HG03520 (cell line): Measurements from ENCODE around the gene CACNA1H.

Experiments used
- ATAC-seq: cut with Tn5 transposase; IDR thresholded peaks from one replicate; pipeline ENCODE4 v1.9.1; 2021; ENCODE audit warnings: mild to moderate bottlenecking, moderate library complexity; ENCODE audit not compliant: unreplicated experiment

Gene CACNA1H

GRCh38 chr16:1140582-1141162 is 12.2 kb upstream of the CACNA1H start:
- no peak for ATAC-seq

- ATAC-seq = no peak
Measured at GRCh38 chr16:1141191-1141590, 11.7 kb upstream of the CACNA1H start.

GRCh38 chr16:1141716-1142115 is 11.2 kb upstream of the CACNA1H start:
- ATAC-seq = no peak

- no peak for ATAC-seq
Measured at GRCh38 chr16:1142911-1143310, 10.0 kb upstream of the CACNA1H start.

GRCh38 chr16:1143761-1144450 is 9.0 kb upstream of the CACNA1H start:
- ATAC-seq = no peak

- no peak for ATAC-seq
Measured at GRCh38 chr16:1144476-1145382, 8.2 kb upstream of the CACNA1H start.

GRCh38 chr16:1145383-1146100 is 7.4 kb upstream of the CACNA1H start:
- no peak for ATAC-seq

GRCh38 chr16:1146409-1146808 is 6.5 kb upstream of the CACNA1H start:
- ATAC-seq = no peak

GRCh38 chr16:1147027-1147426 is 5.9 kb upstream of the CACNA1H start:
- no peak for ATAC-seq

- no peak for ATAC-seq
Measured at GRCh38 chr16:1149101-1149636, 3.7 kb upstream of the CACNA1H start.

- ATAC-seq = no peak
Measured at GRCh38 chr16:1150511-1150982, 2.4 kb upstream of the CACNA1H start.

GRCh38 chr16:1151424-1152122 is 1.3 kb upstream of the CACNA1H start:
- ATAC-seq = no peak

- no peak for ATAC-seq
Measured at GRCh38 chr16:1152123-1152638, 725 bp upstream of the CACNA1H start.

GRCh38 chr16:1153480-1154160 is 714 bp downstream of the CACNA1H start:
- no peak for ATAC-seq

GRCh38 chr16:1154291-1154886 is 1.5 kb downstream of the CACNA1H start:
- ATAC-seq = no peak

- ATAC-seq = no peak
Measured at GRCh38 chr16:1154887-1155331, 2.0 kb downstream of the CACNA1H start.

- no peak for ATAC-seq
Measured at GRCh38 chr16:1155353-1156054, 2.6 kb downstream of the CACNA1H start.
